Measurements from ENCODE around the gene HLF. TPM values are rescaled to one million over a fixed set of nuclear protein-coding genes. Genes with fewer than 3 reads are reported as not detected.
"Not testable (repeated sequence)": the region's sequence is repeated elsewhere in the genome, so short reads cannot be mapped to it uniquely, and the experiment has no call there.

The HLF gene
- total RNA-seq, 1 experiment from 2014 or later, result 0.25 TPM

DNA sequence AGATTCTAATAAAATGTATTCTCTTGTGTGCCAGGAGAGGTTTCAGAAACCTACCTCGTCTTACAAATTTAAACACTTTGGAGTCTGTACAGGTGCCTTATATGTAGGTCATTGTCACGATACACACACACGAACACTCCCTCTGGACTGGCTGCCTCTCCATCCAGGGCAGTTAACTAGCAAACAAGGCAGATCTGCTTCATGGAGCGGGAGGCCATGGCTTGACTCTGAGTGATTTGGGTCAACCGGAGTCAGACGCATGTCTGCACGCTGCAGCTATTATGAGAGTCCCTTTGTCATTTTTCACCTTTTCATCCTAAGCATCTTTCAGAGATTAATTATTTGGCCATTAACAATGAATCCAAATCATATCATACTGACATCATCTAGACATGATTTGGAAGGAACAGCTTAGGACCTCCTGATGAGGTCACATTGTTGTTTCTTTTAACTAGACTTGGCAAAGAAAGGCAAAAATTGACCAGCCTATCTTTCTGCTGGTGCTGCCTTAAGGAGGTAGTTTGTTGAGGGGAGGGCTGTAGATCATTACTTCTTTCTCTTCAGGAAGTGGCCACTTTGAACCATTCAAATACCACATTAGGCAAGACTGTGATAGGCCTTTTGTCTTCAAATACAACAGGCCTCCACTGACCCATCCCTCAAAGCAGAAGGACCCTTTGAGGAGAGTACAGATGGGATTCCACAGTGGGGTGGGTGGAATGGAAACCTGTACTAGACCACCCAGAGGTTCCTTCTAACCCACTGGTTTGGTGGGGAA is 58.9 kb downstream of the HLF start:
- no peak for DNase-seq (ENCODE audit: extremely low read depth, low read depth)

DNA sequence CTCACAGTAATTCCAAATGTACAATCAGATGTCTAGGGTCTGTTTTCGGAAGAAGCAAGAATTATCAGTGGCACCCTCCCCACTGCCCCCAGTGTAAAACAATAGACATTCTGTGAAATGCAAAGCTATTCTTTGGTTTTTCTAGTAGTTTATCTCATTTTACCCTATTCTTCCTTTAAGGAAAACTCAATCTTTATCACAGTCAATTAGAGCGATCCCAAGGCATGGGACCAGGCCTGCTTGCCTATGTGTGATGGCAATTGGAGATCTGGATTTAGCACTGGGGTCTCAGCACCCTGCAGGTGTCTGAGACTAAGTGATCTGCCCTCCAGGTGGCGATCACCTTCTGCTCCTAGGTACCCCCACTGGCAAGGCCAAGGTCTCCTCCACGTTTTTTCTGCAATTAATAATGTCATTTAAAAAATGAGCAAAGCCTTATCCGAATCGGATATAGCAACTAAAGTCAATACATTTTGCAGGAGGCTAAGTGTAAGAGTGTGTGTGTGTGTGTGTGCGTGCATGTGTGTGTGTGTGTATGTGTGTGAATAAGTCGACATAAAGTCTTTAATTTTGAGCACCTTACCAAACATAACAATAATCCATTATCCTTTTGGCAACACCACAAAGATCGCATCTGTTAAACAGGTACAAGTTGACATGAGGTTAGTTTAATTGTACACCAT is 59.7 kb downstream of the HLF start:
- no peak for DNase-seq (ENCODE audit: extremely low read depth, low read depth)

DNA sequence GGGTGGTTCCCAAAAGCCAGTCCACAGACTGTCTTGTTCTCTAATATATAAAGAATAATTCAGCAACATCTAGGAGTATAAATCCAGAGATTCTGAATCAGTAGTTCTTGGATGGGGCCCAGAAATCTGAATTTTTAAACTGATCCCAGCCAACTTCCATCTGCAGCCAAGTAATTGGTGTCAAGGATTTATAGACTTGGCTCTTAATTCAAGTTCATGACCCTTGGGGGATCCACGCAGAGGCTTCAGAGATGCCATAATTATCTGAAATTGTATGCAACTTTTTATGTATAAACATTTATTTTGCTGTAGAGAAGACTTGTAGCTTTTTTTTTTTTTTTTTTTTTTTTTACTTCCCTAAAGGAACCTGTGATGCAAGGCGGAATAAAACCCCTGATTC is 60.6 kb downstream of the HLF start:
- no peak for DNase-seq (ENCODE audit: extremely low read depth, low read depth)

DNA sequence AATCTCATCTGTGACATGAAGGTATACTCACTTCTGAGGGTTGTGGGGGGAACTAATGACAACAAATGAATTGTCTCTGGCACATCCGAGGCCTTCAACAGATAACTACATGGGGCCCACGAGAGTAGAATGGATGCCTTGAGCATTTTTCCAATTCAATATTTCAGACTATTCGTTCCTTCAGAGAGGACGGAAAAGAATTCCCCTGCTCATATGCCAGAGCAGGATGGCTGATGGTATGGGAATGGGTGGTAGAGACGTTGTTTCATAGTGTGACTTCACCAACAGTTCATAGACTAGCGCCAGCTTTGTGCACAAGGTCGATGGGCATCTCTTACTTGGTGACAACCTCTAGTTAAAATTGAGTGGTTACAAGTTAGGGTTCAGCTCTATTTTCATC is 61.3 kb downstream of the HLF start:
- no peak for DNase-seq (ENCODE audit: extremely low read depth, low read depth)

DNA sequence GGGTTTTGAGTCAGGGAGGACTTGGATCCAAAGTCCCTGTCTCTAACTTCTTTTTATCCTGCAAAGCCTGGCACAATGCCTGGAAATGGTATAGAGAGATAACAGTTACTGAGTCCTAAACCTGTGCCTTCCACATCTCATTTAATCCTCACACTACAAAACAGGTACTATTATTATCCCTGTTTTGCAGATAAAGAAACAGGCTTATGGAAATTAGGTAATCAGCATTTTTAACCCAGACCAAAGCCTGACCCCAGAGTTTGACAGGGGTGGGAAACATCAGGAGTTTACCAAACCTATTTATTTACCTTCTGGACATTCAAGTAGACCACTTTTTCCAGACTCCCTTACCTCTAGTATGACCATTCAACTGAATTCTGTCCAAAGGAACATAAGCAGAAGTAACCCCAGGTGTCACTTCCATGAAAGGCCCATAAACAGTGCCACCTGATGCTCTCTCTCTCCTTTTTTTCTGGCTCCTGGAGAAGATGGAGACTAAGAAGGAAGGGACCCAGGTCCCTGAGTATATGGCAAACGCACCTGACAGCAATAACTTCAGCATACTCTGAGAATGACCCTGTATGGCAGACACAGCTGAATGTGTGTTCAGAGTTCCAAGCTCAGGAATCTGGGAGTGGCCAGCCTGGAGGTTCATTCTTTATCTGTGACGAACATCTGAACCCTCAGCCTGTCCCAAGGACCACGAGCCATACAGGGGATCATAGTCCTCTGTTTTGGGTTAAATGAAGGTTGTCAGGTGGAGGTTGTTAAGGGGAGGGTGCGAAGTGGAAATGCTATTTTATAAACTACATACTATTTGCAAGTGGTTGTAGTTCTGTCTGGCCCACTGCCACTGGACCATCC is 62.7 kb downstream of the HLF start:
- no peak for DNase-seq (ENCODE audit: extremely low read depth, low read depth)

DNA sequence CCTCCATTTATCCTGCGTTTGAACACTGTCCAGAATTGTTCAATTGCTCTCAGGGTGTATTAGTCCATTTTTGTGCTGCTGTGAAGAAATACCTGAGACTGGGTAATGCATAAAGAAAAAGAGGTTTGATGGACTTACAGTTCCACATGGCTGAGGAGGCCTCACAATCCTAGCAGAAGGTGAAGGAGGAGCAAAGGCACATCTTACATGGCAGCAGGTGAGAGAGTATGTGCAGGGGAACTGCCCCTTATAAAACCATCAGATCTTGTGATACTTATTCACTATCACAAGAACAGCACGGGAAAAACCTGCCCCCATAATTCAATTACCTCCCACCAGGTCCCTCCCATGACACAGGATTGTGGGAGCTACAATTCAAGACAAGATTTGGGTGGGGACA is 63.8 kb downstream of the HLF start:
- DNase-seq (ENCODE audit: extremely low read depth, low read depth), result not testable (repeated sequence)

DNA sequence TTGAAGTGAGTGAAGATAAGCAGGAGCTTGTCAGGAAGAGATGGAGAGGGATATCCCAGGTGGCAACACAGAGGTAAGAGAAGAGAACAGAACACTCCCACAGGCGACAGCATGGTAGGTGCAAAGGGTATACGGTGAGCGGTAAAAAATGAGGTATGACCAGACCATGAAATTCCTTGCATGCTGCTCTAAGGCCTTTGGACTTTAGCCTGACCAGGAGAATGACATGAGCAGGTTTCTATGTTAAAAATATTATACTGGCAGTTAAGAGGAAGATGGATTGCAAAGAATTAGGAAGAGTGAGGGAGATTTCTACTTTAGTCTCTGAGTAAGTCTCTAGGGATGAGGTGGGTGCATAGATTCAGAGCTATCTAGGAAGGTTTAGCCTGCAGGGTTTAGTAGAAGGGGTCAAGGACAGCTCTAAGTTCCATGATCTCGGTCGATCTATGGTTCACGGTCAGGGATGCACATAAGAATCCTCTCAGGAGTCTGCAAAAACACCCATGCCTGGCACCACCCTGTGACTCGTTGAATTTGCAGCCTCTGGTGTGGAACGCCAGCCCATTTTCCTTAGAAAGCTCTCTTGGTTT is 65.7 kb downstream of the HLF start:
- no peak for DNase-seq (ENCODE audit: extremely low read depth, low read depth)

DNA sequence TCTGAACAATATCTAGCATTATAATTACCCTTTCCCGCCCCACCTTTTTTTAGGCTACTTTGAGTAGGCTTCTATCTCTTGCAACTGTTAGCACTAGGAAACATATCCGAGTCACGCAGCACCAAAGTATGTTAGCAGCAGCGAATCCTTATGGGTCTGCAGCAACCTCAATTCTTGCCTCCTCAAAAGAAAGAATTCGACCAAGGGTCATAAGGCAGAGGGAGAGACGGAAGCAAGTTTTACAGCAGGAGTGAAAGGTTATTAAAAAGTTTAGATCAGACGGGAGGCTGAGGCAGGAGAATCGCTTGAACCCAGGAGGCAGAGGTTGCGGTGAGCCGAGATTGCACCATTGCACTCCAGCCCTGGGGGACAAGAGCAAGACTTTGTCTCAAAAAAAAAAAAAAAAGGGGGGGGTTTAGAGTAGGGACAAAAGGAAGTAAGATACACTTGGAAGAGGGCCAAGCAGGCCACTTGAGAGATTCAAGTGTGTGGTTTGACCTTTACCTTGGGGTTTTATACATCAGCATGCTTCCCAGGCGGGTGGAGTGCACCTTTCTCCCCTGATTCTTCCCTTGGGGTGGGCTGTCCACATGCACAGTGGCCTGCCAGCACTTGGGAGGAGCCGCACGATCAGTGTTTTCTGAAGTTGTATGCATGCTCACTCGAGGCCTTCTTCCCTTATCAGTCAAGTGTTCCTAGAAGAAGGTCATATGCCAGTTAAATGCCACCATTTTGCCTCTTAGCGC is 67.7 kb downstream of the HLF start:
- no peak for DNase-seq (ENCODE audit: extremely low read depth, low read depth)

DNA sequence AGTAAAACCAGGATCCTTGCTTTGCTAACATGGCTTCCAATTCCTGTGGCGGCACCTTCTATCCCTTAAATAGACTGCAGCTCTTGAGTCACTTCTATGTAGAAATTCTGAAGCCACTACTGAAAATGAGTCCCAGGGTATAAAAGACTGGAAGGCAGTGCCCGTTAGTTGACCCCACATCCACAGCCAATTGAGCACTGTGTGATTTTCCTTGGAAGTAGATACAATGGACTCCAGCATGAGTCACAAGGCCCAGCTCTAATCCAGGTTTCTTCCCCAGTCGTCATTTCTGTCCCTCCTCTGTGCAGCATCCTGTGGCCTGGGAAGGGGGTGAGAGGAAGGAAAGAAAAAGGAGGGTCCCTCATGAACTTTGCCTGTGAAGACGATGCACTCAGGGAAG is 69.5 kb downstream of the HLF start:
- DNase-seq (ENCODE audit: extremely low read depth, low read depth), result no peak

DNA sequence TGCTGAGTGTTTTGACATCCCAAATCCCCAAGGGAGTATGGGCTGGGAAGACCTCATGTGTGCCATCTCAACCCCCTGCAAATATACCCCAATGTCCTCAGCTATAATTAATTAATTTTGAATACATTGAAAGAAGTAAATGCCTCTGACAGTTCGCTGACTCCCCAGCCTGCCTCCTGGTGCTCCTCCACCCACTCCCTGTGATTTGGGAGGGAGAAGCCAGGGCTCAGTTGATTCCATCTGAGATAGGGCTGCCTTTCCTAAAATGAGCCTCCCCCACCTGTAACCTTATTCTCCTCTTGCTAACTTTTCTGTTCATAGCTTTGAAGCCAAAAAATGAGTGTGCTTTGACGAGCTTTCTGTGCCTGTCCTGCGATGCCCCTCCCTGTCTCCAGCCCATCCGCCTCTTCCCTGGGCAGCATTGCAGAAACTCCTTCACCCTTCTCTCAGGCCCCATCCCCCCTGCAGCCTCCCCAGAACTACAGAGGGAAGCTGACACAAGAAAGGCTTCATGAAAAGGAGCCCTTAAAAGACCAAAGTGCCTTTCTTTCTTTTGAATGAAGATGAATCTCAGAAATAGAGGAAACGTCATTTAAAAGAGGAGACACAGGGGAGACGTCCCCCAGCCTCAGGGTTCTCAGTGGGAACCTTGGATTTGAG is 70.3 kb downstream of the HLF start:
- no peak for DNase-seq (ENCODE audit: extremely low read depth, low read depth)

DNA sequence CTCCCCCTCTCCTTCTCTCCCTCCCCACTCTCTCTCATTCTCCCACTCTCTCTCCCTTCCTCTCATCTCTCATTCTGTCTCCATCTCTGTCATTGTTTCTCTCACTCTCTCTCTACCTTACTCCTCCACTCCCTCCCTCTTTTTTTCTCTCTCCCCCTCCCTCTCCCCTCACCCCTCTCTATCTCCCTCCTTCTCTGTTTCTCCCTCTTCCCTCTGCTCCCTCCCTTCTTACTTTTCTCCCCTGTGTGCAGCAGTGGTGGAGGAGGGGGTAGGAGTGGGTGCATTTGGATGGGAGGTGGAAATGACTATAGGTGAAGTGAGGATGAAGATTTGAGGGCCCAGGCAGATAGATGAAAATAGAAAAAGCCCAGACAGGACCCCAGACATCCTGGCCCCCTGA is 70.9 kb downstream of the HLF start:
- no peak for DNase-seq (ENCODE audit: extremely low read depth, low read depth)

DNA sequence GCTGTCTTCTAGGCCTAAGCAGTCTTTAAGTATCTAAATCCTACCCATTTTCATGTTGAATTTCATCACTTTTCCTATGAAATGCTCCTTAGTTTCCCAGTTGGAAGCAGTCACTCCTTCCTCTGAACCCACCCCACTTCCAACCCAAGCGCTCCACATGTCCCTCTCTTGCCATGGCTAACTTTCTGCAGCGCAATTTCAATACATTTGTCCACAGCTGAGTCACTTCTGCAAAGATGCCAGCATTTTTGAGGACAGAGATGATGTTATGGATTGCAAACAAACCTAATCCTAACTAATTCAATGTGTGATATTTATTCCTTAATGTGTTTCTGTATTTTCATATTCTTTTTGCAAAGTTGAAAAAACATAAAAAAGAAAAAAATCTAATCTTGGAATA is 71.7 kb downstream of the HLF start:
- DNase-seq (ENCODE audit: extremely low read depth, low read depth), result no peak

DNA sequence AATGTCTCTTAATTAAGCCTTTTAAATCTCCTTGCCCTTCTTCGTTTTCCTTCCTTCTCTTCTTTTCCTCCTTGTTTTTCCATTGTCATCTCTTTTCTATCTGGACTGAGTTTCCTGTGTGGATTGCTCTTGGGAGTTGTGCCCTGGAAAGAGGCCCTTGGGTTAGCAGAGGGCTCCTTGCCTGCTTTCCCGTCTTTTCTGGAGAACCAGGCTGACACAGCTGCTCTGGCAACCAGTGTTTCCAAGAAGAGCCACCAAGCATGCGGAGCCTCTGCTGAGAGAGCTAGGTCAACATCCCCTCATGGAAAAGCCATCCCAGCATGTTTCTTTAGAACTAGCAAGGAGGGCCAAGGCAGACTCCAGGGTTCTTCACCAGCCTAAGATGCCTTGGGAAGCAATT is 75.4 kb downstream of the HLF start:
- DNase-seq (ENCODE audit: extremely low read depth, low read depth), result no peak

DNA sequence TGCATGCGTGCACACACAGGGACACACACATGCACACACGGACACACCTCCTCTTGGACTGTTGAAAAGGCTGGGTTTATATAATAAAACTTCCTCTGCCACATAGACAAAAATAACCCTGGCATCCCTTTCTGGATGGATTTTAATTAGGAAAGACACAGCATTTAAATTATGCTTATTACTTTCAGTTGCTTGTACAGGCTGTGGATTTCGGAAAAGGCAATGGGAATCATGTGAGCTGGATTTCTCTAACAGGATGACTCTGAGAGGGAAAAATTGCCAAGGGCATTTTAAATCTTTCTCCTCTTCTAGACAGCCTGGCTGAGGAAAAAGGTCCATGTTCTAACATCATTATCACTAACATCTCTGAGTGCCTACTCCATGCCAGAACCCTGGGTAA is 75.9 kb downstream of the HLF start:
- no peak for DNase-seq (ENCODE audit: extremely low read depth, low read depth)

DNA sequence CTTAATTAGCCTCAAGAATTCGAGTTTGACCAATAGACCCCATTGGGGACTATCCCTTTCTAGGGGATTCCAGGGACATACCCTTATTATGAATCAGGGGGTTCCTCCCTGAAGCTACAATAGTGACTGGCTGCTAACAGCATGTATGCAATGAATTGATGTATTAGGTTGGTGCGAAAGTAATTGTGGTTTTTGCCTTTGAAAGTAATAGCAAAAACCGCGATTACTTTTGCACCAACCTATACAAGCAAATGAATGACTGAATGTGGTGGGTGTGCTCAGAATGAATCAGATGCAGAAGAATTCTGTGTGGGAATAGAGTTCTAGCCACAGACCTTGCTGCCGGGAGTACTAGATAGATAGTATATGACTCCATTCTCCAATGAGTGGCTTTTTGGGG is 76.7 kb downstream of the HLF start:
- no peak for DNase-seq (ENCODE audit: extremely low read depth, low read depth)

DNA sequence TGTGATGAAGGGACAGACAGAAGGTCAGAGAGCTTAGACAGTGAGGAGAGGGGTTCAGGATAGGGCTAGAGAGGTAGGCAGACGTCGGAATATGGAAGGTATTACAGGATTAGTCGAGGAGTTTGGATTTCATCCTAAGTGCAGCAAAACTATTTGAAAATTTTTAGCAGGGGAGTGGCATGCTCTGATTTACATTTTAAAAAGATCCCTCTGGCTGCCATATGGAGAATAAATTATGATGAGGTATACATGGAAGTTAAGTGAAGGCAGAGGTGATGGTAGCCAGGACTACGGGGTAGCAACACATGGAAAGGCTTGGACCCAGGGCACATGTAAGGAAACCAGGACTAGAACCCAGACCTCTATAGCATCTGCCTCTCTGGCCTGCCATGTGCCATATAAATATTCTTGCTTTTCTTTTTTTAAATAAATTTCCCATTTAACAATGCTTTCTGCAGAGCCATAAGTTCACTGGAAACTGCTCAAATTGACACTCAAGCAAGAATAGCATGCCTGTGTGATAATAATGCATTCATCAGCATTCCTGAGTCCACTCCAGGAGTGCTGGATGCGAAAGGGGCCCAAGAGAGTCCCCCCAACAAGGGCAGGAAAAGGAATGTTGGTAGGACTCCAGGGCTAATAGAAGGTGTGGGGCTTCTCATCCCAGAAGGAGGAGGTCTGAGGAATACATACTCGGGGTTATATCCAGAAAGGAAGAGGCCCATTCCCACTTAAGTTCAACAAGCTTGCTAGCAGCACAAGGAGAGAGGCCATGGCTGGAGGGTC is 78.2 kb downstream of the HLF start:
- no peak for DNase-seq (ENCODE audit: extremely low read depth, low read depth)

DNA sequence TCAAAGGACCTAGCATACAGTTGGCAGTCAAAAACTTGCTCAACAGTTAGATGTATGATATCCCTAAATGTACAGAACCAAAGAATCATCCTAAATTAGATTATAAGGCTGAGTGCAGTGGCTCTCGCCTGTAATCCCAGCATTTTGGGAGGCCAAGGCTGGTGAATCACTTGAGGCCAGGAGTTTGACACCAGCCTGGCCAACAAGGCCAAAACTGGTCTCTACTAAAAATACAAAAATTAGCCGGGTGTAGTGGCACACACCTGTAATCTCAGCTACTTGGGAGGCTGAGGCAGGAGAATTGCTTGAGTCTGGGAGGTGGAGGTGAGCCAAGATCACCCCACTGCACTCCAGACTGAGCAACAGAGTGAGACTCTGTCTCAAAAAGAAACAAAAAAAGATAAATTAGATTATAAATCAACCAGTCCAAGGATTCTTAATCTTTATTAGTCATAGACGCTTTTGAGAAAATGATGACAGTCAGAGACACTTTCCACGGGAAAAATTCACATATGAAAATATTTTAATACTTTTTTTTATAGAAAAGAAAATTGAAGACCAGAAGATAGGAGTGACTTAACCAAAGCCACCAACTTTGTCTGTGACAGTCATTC is 79.2 kb downstream of the HLF start:
- DNase-seq (ENCODE audit: extremely low read depth, low read depth), result no peak

DNA sequence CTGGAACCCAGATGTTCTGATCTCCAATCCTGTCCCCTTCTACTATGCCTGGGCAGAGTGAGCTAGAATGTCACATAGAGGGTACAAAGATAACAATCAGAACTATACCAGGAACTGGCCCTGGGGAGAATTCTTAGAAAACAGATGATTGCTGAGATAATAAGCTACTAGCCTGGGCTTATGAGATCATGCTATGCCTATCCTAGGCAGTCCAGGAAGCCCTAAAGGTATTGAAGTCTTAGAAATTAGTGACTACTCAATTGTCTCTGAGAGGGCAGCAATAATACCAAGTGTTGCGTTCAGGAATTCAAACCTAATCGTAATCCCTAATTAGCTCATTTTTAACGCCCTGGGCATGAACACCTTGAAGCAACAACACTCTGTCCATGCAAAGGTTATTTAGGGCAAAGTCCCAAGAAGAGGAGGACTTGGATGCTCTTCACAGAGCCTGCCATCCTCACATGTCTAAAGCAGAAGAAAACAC is 79.8 kb downstream of the HLF start:
- DNase-seq (ENCODE audit: extremely low read depth, low read depth), result no peak

DNA sequence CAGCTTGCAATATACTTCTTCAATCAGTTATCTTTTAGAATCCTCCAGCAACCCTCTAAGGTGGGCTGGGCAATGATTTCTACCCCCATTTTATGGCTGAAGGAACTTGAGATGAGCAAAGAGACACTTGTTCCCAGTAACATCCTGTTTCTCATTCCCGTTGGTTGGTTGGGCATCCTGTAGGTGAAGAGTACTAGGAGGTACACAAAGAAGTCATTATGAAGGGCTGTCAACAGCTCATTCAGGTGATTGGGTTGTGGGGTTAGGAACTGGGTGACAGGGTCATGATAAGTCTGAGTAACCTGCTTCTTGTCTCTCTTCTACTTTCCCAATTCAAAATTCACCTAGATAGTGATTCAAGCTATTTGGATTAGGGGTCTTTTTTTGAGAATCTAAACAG is 80.4 kb downstream of the HLF start:
- DNase-seq (ENCODE audit: extremely low read depth, low read depth), result no peak
